SIG-M5 treated with dmso at 0.1 percent for 504 hours (cell line): ENCODE data around the gene CTNNA2.
"Not testable (repeated sequence)": the region's sequence is repeated elsewhere in the genome, so short reads cannot be mapped to it uniquely, and the experiment has no call there.

Experiments used
- DNase-seq: peaks from one replicate; lab custom pipeline; 2025; ENCODE audit not compliant: unreplicated experiment; lab: John Stamatoyannopoulos, UW

CTNNA2 gene

GRCh38 chr2:80019571-80020460 is 507.0 kb downstream of the CTNNA2 start:
- no peak for DNase-seq

- DNase-seq = no peak
These were observed 509.2 kb downstream of the CTNNA2 start for GRCh38 chr2:80022018-80022417.

GRCh38 chr2:80026040-80026729 is 513.3 kb downstream of the CTNNA2 start:
- no peak for DNase-seq

- no peak for DNase-seq
These were observed 515.2 kb downstream of the CTNNA2 start for GRCh38 chr2:80028051-80028450.

GRCh38 chr2:80028584-80028983 is 515.7 kb downstream of the CTNNA2 start:
- no peak for DNase-seq

GRCh38 chr2:80030135-80030534 is 517.3 kb downstream of the CTNNA2 start:
- no peak for DNase-seq

GRCh38 chr2:80032684-80033083 is 519.8 kb downstream of the CTNNA2 start:
- DNase-seq = not testable (repeated sequence)

- no peak for DNase-seq
These were observed 523.0 kb downstream of the CTNNA2 start for GRCh38 chr2:80035749-80036285.

GRCh38 chr2:80037310-80037709 is 524.5 kb downstream of the CTNNA2 start:
- DNase-seq = no peak

- DNase-seq = no peak
These were observed 527.4 kb downstream of the CTNNA2 start for GRCh38 chr2:80040226-80040625.

- no peak for DNase-seq
These were observed 529.8 kb downstream of the CTNNA2 start for GRCh38 chr2:80042635-80043034.

GRCh38 chr2:80048296-80048695 is 535.4 kb downstream of the CTNNA2 start:
- DNase-seq = no peak

GRCh38 chr2:80050246-80050645 is 537.4 kb downstream of the CTNNA2 start:
- DNase-seq = no peak

- no peak for DNase-seq
These were observed 540.9 kb downstream of the CTNNA2 start for GRCh38 chr2:80053522-80054345.

- DNase-seq = no peak
These were observed 541.5 kb downstream of the CTNNA2 start for GRCh38 chr2:80054346-80054675.

- no peak for DNase-seq
These were observed 545.1 kb downstream of the CTNNA2 start for GRCh38 chr2:80057956-80058355.

GRCh38 chr2:80058562-80058961 is 545.7 kb downstream of the CTNNA2 start:
- no peak for DNase-seq

GRCh38 chr2:80059447-80059846 is 546.6 kb downstream of the CTNNA2 start:
- no peak for DNase-seq

GRCh38 chr2:80061881-80062280 is 549.0 kb downstream of the CTNNA2 start:
- no peak for DNase-seq

- DNase-seq = no peak
These were observed 549.4 kb downstream of the CTNNA2 start for GRCh38 chr2:80062298-80062697.

- DNase-seq = no peak
These were observed 555.3 kb downstream of the CTNNA2 start for GRCh38 chr2:80068038-80068731.
